GM21423 (cell line): ENCODE results near the gene C4orf50.

Source experiments
- ATAC-seq: cut with Tn5 transposase; IDR thresholded peaks from one replicate; pipeline ENCODE4 v1.9.1; 2021; ENCODE audit warnings: mild to moderate bottlenecking, moderate library complexity; ENCODE audit not compliant: unreplicated experiment

C4orf50 gene

GRCh38 chr4:6044276-6044675, 26.0 kb upstream of the C4orf50 start:
- ATAC-seq, result no peak

- ATAC-seq, result no peak
Measured at GRCh38 chr4:6043843-6044242, 25.6 kb upstream of the C4orf50 start.

GRCh38 chr4:6043188-6043587, 25.0 kb upstream of the C4orf50 start:
- ATAC-seq, result no peak

- no peak for ATAC-seq
Measured at GRCh38 chr4:6042293-6043063, 24.2 kb upstream of the C4orf50 start.

- ATAC-seq, result no peak
Measured at GRCh38 chr4:6041800-6042199, 23.6 kb upstream of the C4orf50 start.

- no peak for ATAC-seq
Measured at GRCh38 chr4:6038711-6039110, 20.5 kb upstream of the C4orf50 start.

- no peak for ATAC-seq
Measured at GRCh38 chr4:6035786-6036185, 17.6 kb upstream of the C4orf50 start.

- ATAC-seq, result no peak
Measured at GRCh38 chr4:6033381-6033780, 15.2 kb upstream of the C4orf50 start.

- ATAC-seq, result no peak
Measured at GRCh38 chr4:6032249-6033244, 14.3 kb upstream of the C4orf50 start.

GRCh38 chr4:6031846-6032245, 13.6 kb upstream of the C4orf50 start:
- ATAC-seq, result no peak

- ATAC-seq, result no peak
Measured at GRCh38 chr4:6030679-6031078, 12.4 kb upstream of the C4orf50 start.

- no peak for ATAC-seq
Measured at GRCh38 chr4:6029254-6029653, 11.0 kb upstream of the C4orf50 start.

GRCh38 chr4:6028168-6028567, 9.9 kb upstream of the C4orf50 start:
- ATAC-seq, result no peak

GRCh38 chr4:6027392-6027791, 9.2 kb upstream of the C4orf50 start:
- no peak for ATAC-seq

- ATAC-seq, result no peak
Measured at GRCh38 chr4:6024313-6024960, 6.2 kb upstream of the C4orf50 start.

GRCh38 chr4:6023731-6024130, 5.5 kb upstream of the C4orf50 start:
- no peak for ATAC-seq

- no peak for ATAC-seq
Measured at GRCh38 chr4:6022607-6023288, 4.5 kb upstream of the C4orf50 start.

- no peak for ATAC-seq
Measured at GRCh38 chr4:6021831-6022606, 3.8 kb upstream of the C4orf50 start.

- no peak for ATAC-seq
Measured at GRCh38 chr4:6020613-6021012, 2.4 kb upstream of the C4orf50 start.
